Stomach (tissue), 9 donors: Measurements from ENCODE around the gene CRTC3. TPM values are rescaled to one million over a fixed set of nuclear protein-coding genes. Genes with fewer than 3 reads are reported as not detected.

ENCODE experiments used
- DNase-seq, 2 donors: peaks; one replicate each; pipeline versions ENCODE4 v3.0.0 to v3.0.0-alpha.2; 2013 to 2019
- H3K27ac ChIP-seq, 5 donors: fragments of 200-600 bp in 4 of 5; sonication (generic) in 4 of 5; one replicate each; pipeline ENCODE4 v1.5.1; 2013 to 2019; ENCODE audit warnings: mild to moderate bottlenecking in 1 of 5, moderate library complexity in 1 of 5
- H3K27me3 ChIP-seq, 3 donors: fragments of 200-600 bp; sonication (generic); one replicate each; pipeline ENCODE4 v1.5.1; 2017 to 2019; ENCODE audit warnings: mixed run types in 1 of 3
- H3K36me3 ChIP-seq, 4 donors: fragments of 200-600 bp; sonication (generic); 1 replicate in 3 of 4; 2 replicates in 1 of 4; pipeline ENCODE4 v1.5.1; 2016 to 2019
- H3K4me1 ChIP-seq, 4 donors: fragments of 200-600 bp; sonication (generic); one replicate each; pipeline ENCODE4 v1.5.1; 2016 to 2019
- H3K4me3 ChIP-seq, 4 donors: fragments of 200-600 bp; sonication (generic) in 3 of 4; one replicate each; pipeline ENCODE4 v1.5.1; 2016 to 2019; ENCODE audit warnings: mild to moderate bottlenecking in 1 of 4
- H3K9me3 ChIP-seq, 4 donors: fragments of 200-600 bp; sonication (generic); one replicate each; pipeline ENCODE4 v1.5.1; 2016 to 2019
- EP300 ChIP-seq: sonication (generic); formaldehyde crosslinking; IDR thresholded peaks from one replicate; pipeline ENCODE4 v1.6.1; 2017; ENCODE audit warnings: antibody characterized with exemption
- POLR2A ChIP-seq, 4 donors: fragments of 450-650 bp; IDR thresholded peaks; one replicate each; pipeline ENCODE4 v1.6.1; 2016; ENCODE audit warnings: antibody characterized with exemption in 4 of 4, control low read depth in 2 of 4, mild to moderate bottlenecking in 1 of 4, moderate library complexity in 1 of 4
- POLR2AphosphoS5 ChIP-seq, 3 donors: sonication (generic); formaldehyde crosslinking; IDR thresholded peaks; one replicate each; pipeline ENCODE4 v1.6.1; 2016; ENCODE audit warnings: antibody characterized with exemption in 3 of 3
- WGBS, 5 donors: extraction: QIAGEN DNeasy Blood & Tissue Kit in 3 of 5; methylation state at CpG; one replicate each; pipeline versions ENCODE4 v1.1.5 to v1.1.7; 2013 to 2018; 5-methylcytosine and 5-hydroxymethylcytosine counted together
- intact Hi-C: fragments of 100-400 bp; cut with DNase I; formaldehyde crosslinking; loops from one replicate; pipeline ENCODE4 v1.15.1; 2023; ENCODE audit warnings: low total_unique reads
- polyA plus RNA-seq, 3 donors: library from polyadenylated mRNA; stranded (reverse); fragments of 200-250 nt; gene quantifications; one replicate each; pipeline ENCODE4 v1.2.3, GENCODE V29; 2013
- total RNA-seq, 5 donors: library from RNA; depleted of rRNA; stranded (reverse); fragments of >200 nt; gene quantifications; one replicate each; pipeline versions ENCODE4 v1.1.0 to v1.2.3, GENCODE V29; 2014 to 2016
- TF ChIP-seq, protein P1 (sequence below), 7 experiments: fragments of 450-650 bp in 4 of 7; fragments of 200-600 bp in 3 of 7; sonication (generic) in 3 of 7; IDR thresholded peaks; one replicate each; pipeline ENCODE4 v1.5.1; 2016 to 2019; ENCODE audit warnings: antibody characterized with exemption in 7 of 7, control low read depth in 2 of 7, mild to moderate bottlenecking in 1 of 7
- donor health status: healthy with polysubstance abuse.
- donor health status: Bipolar disorder and iron deficiency.
- donor health status: healthy.

CRTC3 gene
- total and polyA plus RNA-seq, 8 donors = 8.2 to 47.7 (median 14.5) TPM

DNA sequence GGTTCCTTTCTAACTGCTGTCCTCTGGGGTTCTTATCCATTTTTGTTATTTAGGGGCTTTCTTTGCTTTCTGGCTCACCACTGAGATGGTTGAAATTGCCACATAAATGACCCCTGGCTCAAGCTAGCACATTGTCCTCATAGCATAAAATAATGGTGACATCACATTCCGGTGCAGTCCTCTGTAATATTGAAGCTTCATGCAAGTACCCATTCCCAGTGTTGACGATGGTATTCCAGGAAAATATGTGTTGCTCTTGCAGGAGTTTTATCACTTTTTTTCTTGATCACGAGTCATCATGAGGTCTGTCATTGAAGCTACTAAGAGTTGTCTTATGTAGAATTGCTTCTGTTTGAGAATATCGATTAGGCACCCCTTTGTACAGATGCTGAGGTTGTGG is 56.1 kb downstream of the CRTC3 start:
- Histone ChIP-seq H3K27me3 (no peaks in the 10 kb centered on the region), H3K4me3 (no peak overlapping the region), H3K36me3 (peaks cover 0 to 5% (median 0%) of the 10 kb centered on the region in 4 donors), H3K9me3 (no peaks in the 10 kb centered on the region), H3K27ac (peak overlapping the region in 1 of 5 donors; percentile 18), H3K4me1 (peaks cover 0 to 44% (median 19%) of the 10 kb centered on the region in 4 donors)
- no peak for DNase-seq
- 73 to 88% (median 86%) methylated on average over 4 of the region's 4 CpGs for WGBS, 5 donors
- TF ChIP-seq POLR2AphosphoS5 (IDR thresholded peaks at IDR 0.05) (peak in 1 of 3 donors; percentile 34), POLR2A (IDR thresholded peaks at IDR 0.05) (no peak)
- intact Hi-C loops = no loop called here

DNA sequence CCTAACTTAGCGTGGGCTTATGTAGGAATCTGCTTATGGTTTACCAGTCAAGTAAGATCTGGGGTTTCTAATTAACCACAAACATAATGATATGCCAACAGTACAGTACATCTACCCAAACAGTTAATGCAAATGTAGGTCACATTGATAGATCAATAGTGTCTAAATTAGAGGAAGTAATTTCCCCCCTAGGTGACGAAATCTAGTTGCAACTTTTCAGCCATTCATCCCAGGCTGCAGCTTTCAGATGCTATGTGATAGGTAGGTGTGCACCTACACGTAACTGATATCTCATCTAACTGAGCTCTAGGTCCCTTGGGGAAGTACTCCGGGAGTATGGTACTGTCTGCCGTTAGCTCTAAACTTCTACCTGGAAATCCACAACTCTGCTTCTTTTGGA is 57.2 kb downstream of the CRTC3 start:
- no peak for DNase-seq
- no peak overlapping the region for H3K4me3 ChIP-seq
- no peaks in the 10 kb centered on the region for H3K9me3 ChIP-seq
- intact Hi-C loops = no loop called here
- TF ChIP-seq POLR2AphosphoS5 (IDR thresholded peaks at IDR 0.05) (no peak), POLR2A (IDR thresholded peaks at IDR 0.05) (no peak), EP300 (no peak)
- TF ChIP-seq, protein P1, sequence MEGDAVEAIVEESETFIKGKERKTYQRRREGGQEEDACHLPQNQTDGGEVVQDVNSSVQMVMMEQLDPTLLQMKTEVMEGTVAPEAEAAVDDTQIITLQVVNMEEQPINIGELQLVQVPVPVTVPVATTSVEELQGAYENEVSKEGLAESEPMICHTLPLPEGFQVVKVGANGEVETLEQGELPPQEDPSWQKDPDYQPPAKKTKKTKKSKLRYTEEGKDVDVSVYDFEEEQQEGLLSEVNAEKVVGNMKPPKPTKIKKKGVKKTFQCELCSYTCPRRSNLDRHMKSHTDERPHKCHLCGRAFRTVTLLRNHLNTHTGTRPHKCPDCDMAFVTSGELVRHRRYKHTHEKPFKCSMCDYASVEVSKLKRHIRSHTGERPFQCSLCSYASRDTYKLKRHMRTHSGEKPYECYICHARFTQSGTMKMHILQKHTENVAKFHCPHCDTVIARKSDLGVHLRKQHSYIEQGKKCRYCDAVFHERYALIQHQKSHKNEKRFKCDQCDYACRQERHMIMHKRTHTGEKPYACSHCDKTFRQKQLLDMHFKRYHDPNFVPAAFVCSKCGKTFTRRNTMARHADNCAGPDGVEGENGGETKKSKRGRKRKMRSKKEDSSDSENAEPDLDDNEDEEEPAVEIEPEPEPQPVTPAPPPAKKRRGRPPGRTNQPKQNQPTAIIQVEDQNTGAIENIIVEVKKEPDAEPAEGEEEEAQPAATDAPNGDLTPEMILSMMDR (IDR thresholded peaks at IDR 0.05) = no peak
- H3K27ac ChIP-seq = no peak overlapping the region
- WGBS, 5 donors = 88 to 93% (median 93%) methylated on average over 5 of the region's 5 CpGs
- H3K36me3 ChIP-seq = peaks cover 0 to 5% (median 0%) of the 10 kb centered on the region in 4 donors
- peaks cover 0 to 33% (median 16%) of the 10 kb centered on the region in 4 donors for H3K4me1 ChIP-seq
- no peaks in the 10 kb centered on the region for H3K27me3 ChIP-seq

DNA sequence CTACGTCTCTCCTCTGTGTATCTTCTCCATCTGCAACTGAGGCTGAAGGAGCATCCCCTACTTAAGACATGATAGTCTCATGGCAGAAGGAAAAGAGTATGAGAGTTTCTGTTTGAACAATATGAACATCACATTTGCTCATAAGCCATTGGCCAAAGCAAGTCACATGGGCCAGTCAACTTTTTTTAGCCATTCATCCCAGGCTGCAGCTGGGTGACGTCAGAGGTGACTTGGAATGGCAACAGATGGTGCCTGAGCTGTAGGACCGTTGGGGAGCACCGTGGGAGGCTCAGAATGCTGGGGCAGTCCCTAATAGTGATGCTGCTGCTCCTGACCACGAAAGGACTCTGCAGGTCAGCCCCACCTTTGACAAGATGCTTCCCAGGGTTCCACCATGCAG is 58.7 kb downstream of the CRTC3 start:
- Histone ChIP-seq H3K4me1 (peaks cover 1 to 33% (median 15%) of the 10 kb centered on the region in 4 donors), H3K4me3 (no peak overlapping the region), H3K36me3 (peaks cover 0 to 5% (median 0%) of the 10 kb centered on the region in 4 donors), H3K27me3 (no peaks in the 10 kb centered on the region), H3K27ac (no peak overlapping the region), H3K9me3 (no peaks in the 10 kb centered on the region)
- intact Hi-C loops = no loop called here
- no peak for TF ChIP-seq POLR2AphosphoS5 (IDR thresholded peaks at IDR 0.05)
- no peak for TF ChIP-seq POLR2A (IDR thresholded peaks at IDR 0.05)
- no peak for TF ChIP-seq EP300
- TF ChIP-seq, protein P1 (IDR thresholded peaks at IDR 0.05) = no peak
- no peak for DNase-seq
- WGBS, 5 donors = 68 to 87% (median 84%) methylated on average over 3 to 5 of the region's 5 CpGs

DNA sequence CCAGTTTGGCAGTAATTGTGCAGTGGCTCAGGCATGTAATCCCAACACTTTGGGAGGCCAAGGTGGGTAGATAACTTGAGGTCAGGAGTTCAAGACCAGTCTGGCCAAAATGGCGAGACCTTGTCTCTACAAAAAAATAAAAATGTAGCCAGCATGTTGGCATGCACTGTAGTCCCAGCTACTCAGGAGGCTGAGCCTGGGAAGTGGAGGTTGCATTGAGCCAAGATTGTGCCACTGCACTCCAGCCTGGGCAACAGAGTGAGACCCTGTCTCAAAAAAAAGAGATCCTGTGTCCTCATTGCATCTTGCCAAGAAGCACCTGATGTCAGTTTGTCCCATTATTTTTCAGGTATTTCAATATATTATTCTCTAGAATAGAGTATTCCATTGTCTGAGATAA is 61.8 kb downstream of the CRTC3 start:
- WGBS, 5 donors = 82 to 94% (median 90%) methylated on average over 1 of the region's 1 CpG
- H3K4me1 ChIP-seq = peaks cover 24 to 47% (median 36%) of the 10 kb centered on the region in 4 donors
- intact Hi-C loops = no loop called here

More for the DNA sequence above, 61.8 kb downstream of the CRTC3 start:
- TF ChIP-seq EP300 (no peak), POLR2AphosphoS5 (IDR thresholded peaks at IDR 0.05) (no peak), POLR2A (IDR thresholded peaks at IDR 0.05) (no peak)
- TF ChIP-seq, protein P1 (IDR thresholded peaks at IDR 0.05) = no peak
- DNase-seq = no peak
- H3K36me3 ChIP-seq = peaks cover 0 to 5% (median 0%) of the 10 kb centered on the region in 4 donors
- H3K27ac ChIP-seq = peak overlapping the region in 1 of 5 donors; percentile 37
- no peaks in the 10 kb centered on the region for H3K9me3 ChIP-seq
- no peaks in the 10 kb centered on the region for H3K27me3 ChIP-seq
- H3K4me3 ChIP-seq = no peak overlapping the region
